T-helper 2 cell (primary cell): ENCODE data around the gene C3orf22.

Experiments
- DNase-seq, 5 experiments: peaks; one replicate each; pipeline versions ENCODE4 v3.0.0 to v3.0.0-alpha.2; 2012 to 2022

Gene C3orf22

GRCh38 chr3:126527006-126527405 is 31.7 kb downstream of the C3orf22 start:
- no peak for DNase-seq

DNA sequence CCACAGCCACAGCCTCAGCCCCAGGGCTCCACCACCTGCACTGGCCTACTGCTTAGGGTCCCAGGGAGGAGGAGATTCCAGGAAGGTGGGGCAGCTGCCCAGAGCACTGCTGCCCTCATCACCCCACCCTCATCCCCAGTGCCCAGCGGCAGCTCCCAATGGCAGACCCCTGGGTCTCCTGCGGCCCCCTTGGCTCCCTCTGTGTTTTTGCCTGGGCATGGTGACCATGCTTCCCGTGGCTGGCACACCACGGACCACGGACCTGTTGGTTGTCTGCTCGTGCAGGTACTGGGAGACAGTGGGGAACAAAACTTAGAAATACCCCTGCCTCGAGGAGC is 32.1 kb downstream of the C3orf22 start:
- no peak for DNase-seq

- no peak for DNase-seq
Measured at GRCh38 chr3:126525853-126526667, 32.7 kb downstream of the C3orf22 start.

DNA sequence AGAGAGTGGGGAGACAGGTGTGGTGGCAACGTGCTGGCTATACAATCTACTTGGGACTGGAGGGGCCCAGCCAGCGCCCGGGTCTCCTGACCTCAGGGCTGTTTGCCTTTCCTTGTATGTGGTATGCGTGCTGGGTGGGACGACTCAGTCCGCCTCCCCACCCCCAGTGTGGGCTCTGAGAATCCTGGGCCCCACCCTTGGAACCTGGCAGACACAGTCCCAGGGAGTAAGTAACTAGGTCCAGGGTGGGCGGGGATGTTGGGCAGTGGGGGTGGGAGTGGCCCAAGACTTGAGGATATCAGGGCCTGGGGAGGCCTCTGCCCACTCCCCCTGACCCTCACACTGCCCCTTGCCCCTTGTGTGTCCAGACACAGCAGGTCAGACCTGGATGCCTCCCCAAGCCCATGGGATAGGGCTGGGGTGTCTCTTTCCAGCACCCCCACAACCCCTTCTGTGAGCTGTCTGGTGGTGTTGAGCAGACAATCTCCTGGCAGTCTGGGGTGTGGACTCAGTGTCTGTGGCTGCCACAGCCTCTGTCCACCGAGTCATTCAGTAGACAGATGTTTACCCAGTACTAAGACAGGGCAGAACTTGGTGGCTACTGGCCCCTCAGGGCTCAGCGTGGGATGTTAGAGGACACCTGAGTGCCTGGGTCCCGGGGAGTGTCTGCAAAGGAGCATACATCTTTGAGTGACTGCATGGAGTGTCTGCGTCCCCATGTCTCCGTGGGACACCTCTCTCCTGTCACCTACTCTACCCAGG is 33.5 kb downstream of the C3orf22 start:
- DNase-seq, result no peak

DNA sequence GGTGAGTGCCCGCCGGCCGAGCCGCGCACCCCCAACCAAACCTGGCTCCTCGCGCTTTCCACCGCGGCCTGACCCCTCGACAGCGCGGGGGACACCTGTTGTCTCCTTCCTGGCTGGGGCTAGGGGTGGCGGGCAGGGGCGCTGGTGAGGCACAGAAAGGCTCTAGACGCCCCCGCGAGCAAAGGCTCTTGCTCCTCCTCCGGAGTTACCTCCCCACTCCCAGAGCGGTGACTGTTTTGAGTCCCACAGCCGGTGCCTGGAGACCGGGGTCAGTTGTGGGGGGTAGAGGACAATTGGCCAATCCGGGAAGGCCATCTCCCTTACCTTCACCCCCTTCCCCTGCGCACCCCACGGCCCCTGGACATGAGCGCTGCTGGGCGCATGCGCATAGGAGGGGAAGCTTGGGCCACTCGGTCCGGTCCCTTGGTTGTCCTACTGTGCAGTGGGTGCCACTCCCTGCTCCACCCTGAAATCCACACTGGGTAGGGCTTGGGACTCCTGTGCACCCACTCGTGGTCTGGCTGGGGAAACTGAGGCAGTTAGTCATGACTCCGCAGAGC is 34.2 kb downstream of the C3orf22 start:
- no peak for DNase-seq

GRCh38 chr3:126523745-126524428 is 34.8 kb downstream of the C3orf22 start, which contains the start of gene CHST13:
Gene CHST13 (plus strand): TSS chr3:126524155. CDS start chr3:126524333, 178 bp downstream.
- peak in 1 of 5 experiments; percentile 20 for DNase-seq

- DNase-seq, result peak in 2 of 5 experiments; percentile 13 to 14
Measured at GRCh38 chr3:126522363-126522788, 36.4 kb downstream of the C3orf22 start.

DNA sequence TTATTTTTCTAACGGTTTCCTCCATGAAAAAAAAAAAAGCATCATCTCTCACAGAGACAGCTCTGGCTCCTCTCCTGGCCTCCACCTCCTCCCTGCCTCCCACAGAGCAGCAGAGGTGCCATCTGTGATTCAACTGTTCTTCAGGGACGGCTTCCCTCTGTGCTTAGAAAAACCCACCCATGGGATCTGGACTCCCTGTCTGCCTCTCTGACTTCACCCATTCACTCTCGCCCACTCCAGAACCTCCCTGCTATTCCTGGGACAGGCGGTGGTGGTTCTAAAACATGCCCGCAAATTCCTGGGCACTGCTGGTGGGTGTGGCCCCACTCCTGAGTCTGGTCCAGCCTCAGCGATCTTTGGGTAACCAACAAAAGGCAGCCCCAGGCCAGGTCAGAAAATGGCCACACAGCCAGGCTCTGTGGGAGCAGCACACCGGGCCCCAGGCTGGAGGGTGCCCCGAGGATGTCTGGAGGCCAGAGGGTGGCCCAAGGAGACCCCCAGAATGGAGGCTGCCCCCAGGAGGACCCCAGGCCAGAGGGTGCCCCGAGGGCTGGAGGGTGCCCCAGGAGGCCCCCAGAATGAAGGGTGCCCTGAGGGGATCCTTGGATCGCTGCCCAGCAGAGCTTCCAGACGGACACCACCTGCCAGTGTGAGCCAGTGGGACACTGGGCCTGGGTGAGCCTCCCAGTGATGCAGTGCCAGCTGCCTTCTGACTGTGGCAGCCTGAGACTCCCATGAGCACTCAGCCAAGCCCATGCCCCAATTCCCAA is 37.4 kb downstream of the C3orf22 start:
- no peak for DNase-seq

- DNase-seq, result no peak
Measured at GRCh38 chr3:126519506-126520455, 39.0 kb downstream of the C3orf22 start.

DNA sequence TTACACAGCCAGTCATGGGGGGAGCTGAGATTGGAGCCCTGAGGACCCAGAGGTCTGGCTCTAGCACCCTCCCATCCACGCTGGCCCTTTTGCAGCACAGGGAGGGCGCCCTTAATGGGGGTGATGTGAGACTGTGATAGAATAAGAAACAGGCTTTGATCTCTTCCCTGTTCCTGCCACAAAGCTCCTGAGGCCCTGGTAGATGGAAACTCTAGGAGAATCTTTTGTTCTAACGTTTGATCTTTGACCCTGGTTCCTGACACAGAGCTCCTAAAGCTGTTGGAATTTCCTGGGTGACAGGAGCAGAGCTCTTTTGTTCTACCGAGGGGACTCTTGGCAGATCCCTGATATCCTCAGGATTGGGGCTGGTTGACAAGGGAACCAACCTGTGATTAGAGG is 40.0 kb downstream of the C3orf22 start:
- DNase-seq, result no peak

GRCh38 chr3:126517986-126518778 is 40.5 kb downstream of the C3orf22 start:
- DNase-seq, result no peak

- no peak for DNase-seq
Measured at GRCh38 chr3:126517291-126517951, 41.3 kb downstream of the C3orf22 start, which contains the start of gene UROC1. Gene UROC1 (minus strand): TSS chr3:126517773. CDS start chr3:126517719, 54 bp downstream.

- DNase-seq, result no peak
Measured at GRCh38 chr3:126516936-126517290, 41.8 kb downstream of the C3orf22 start.

DNA sequence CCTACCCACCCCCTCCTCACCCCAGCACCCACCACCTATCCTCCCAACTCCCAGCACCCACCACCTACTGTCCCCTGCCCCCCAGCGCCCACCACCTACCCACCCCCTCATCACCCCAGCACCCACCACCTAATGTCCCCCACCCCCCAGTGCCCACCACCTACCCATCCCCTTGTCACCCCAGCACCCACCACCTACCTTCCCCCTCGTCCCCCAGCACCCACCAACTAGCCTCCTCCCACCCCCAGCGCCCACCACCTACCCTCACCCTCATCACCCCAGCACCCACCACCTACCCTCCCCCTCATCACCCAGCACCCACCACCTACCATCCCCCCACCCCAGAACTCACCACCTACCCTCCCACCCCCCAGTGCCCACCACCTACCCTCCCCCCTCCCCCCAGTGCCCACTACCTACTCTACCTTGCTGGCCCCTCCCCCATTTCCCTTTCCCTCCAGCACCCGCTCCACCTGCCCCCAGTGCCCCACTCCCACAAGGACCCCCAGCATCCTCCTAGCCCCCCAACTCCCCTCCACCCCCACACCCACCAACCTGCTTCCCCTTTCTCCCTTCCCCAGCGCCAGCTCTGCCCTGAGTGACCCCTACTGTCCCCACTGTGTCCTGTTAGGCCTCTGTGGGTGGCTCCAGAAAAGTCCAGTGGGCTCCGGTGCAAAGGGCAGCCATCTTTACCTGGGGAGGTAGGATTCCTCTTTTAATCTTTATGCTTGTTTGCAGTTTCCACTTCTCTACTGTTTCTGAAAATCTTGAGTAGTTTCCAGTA is 42.4 kb downstream of the C3orf22 start:
- DNase-seq, result no peak

DNA sequence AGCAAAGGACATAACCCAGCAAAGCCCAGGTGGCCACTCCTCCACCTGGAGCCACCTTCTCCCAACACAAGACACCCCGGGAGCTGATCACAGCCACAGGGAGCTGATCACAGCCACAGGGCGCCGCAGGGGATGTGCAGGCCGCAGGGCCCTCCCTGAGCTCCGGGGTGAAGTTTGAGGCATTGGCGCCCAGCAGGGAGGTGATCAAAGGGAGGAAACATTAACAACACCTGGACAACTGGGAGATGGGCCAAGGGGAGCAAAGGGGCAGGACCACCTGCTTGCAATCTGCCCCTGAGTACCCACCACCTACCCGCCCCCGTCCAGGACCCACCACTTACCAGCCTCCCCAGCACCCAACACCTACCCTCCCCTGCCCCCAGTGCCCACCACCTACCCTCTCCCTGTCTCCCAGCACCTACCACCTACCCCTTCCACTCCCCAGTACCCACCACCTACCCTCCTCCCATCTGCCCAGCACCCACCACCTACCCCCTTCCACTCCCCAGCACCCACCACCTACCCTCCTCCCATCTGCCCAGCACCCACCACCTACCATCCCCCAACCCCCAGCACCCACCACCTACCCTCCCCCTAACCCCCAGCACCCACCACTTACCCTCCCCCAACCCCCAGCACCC is 43.5 kb downstream of the C3orf22 start:
- no peak for DNase-seq

DNA sequence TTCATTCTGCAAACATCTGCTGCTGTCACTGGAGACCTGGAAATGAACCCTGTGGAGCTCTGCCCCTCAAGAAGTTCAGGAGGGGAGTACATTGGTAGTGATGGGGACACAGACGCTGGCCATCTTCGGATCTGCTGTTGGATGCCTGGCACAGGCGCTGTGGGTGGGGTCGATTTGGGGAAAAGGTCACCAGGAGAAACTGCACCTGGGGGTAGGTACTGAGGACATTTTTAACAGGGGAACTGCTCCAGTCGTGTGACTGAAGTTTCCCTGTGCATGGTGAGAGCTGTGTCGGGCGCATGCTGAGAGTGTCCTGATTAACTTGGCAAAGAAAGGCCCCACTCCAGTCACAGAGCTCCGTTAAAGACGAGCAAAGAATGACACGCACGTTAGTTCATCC is 44.6 kb downstream of the C3orf22 start:
- DNase-seq, result no peak

- no peak for DNase-seq
Measured at GRCh38 chr3:126512916-126513650, 45.6 kb downstream of the C3orf22 start.
